Progenitor cell of endocrine pancreas (in vitro differentiated cells): ENCODE data around the gene PLIN5. TPM values are rescaled to one million over a fixed set of nuclear protein-coding genes. Genes with fewer than 3 reads are reported as not detected.

ENCODE experiments used
- DNase-seq: peaks from one replicate; pipeline ENCODE4 v3.0.0; 2021; ENCODE audit warnings: low spot score; ENCODE audit not compliant: unreplicated experiment
- H3K27ac Mint-ChIP-seq: 2 replicates; pipeline ENCODE4 v1.8.0; 2021; ENCODE audit warnings: mild to moderate bottlenecking, moderate library complexity, mixed read lengths
- H3K27me3 Mint-ChIP-seq: 2 replicates; pipeline ENCODE4 v1.8.0; 2021; ENCODE audit warnings: mixed read lengths
- H3K36me3 Mint-ChIP-seq: 2 replicates; pipeline ENCODE4 v1.8.0; 2022; ENCODE audit warnings: mixed read lengths; ENCODE audit not compliant: insufficient read depth
- H3K4me1 Mint-ChIP-seq: 2 replicates; pipeline ENCODE4 v1.8.0; 2021; ENCODE audit warnings: low read depth, mixed read lengths
- H3K4me3 Mint-ChIP-seq: 2 replicates; pipeline ENCODE4 v1.8.0; 2021; ENCODE audit warnings: low read depth, mild to moderate bottlenecking, moderate library complexity, mixed read lengths
- H3K9me3 Mint-ChIP-seq: 2 replicates; pipeline ENCODE4 v1.8.0; 2021; ENCODE audit warnings: low read depth, mixed read lengths
- CTCF ChIP-seq: fragments of 200-600 bp; sonication (generic); IDR thresholded peaks from one replicate; pipeline ENCODE4 v1.5.0; 2021; ENCODE audit warnings: antibody characterized with exemption, mild to moderate bottlenecking; ENCODE audit not compliant: unreplicated experiment
- total RNA-seq: library from RNA; stranded (reverse); gene quantifications from 2 replicates; pipeline ENCODE4 v1.2.1, GENCODE V29; 2021

Gene PLIN5
- total RNA-seq, 1 donor from 2014 or later: 8.1 TPM

- no peaks in the 10 kb centered on the region for H3K27me3 Mint-ChIP-seq
- no peak overlapping the region for H3K27ac Mint-ChIP-seq
- no peaks in the 10 kb centered on the region for H3K4me1 Mint-ChIP-seq
- no peak for TF ChIP-seq CTCF
- H3K9me3 Mint-ChIP-seq: no peaks in the 10 kb centered on the region
- DNase-seq: no peak
- no peak overlapping the region for H3K4me3 Mint-ChIP-seq
- peaks cover 16% of the 10 kb centered on the region for H3K36me3 Mint-ChIP-seq
Measured at GRCh38 chr19:4503132-4503824, 31.7 kb downstream of the PLIN5 start.

GRCh38 chr19:4502282-4503131, 32.5 kb downstream of the PLIN5 start:
- Mint-ChIP-seq H3K27ac (no peak overlapping the region), H3K4me1 (no peaks in the 10 kb centered on the region), H3K27me3 (no peaks in the 10 kb centered on the region), H3K4me3 (no peak overlapping the region), H3K36me3 (peaks cover 16% of the 10 kb centered on the region), H3K9me3 (no peaks in the 10 kb centered on the region)
- no peak for DNase-seq
- TF ChIP-seq CTCF: no peak

GRCh38 chr19:4501691-4502090, 33.3 kb downstream of the PLIN5 start:
- no peaks in the 10 kb centered on the region for H3K9me3 Mint-ChIP-seq
- peaks cover 15% of the 10 kb centered on the region for H3K36me3 Mint-ChIP-seq
- no peak for TF ChIP-seq CTCF
- no peaks in the 10 kb centered on the region for H3K4me1 Mint-ChIP-seq
- no peak for DNase-seq
- H3K27me3 Mint-ChIP-seq: no peaks in the 10 kb centered on the region
- no peak overlapping the region for H3K27ac Mint-ChIP-seq
- H3K4me3 Mint-ChIP-seq: no peak overlapping the region

- no peak for TF ChIP-seq CTCF
- no peak for DNase-seq
- no peaks in the 10 kb centered on the region for H3K9me3 Mint-ChIP-seq
- H3K4me1 Mint-ChIP-seq: no peaks in the 10 kb centered on the region
- no peak overlapping the region for H3K4me3 Mint-ChIP-seq
- H3K36me3 Mint-ChIP-seq: peaks cover 9% of the 10 kb centered on the region
- H3K27ac Mint-ChIP-seq: peak overlapping the region; percentile 52
- H3K27me3 Mint-ChIP-seq: no peaks in the 10 kb centered on the region
Measured at GRCh38 chr19:4500841-4501591, 34.0 kb downstream of the PLIN5 start.

- DNase-seq: no peak
- Mint-ChIP-seq H3K36me3 (peaks cover 4% of the 10 kb centered on the region), H3K4me1 (no peaks in the 10 kb centered on the region), H3K27ac (no peak overlapping the region), H3K9me3 (no peaks in the 10 kb centered on the region), H3K27me3 (no peaks in the 10 kb centered on the region), H3K4me3 (no peak overlapping the region)
- no peak for TF ChIP-seq CTCF
Measured at GRCh38 chr19:4499855-4500254, 35.2 kb downstream of the PLIN5 start.
